ENCODE measurements around the gene RPS2. TPM values are rescaled to one million over a fixed set of nuclear protein-coding genes. Genes with fewer than 3 reads are reported as not detected.

The RPS2 gene
- total RNA-seq, 1 donor from 2014 or later = 2,011 TPM

DNA sequence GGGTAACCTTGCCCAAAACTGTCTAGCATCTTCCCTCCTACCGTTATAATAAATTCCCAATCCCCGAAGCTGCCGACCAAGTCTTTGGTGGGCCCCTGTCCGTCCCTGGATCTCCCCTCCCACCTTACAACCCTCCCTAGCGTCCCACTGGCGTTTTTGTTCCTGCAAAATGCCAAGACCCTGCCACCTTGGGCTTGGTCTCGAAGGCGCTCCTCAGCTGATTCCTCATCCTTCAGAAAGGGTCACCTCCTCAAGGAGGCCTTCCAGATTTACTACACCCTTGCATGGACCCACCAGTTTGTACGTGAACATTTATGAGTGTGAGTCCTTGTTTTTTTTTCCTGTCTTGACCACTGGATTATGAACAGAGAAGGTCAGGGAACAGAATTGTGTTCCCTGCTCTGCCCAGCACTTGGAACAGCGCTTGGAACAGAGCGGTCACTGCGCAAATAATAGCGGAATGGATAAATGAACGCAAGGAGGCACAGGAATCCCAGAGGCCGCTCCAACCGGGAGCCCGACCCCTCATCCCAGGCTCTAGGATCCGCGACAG lies 18.4 kb upstream of the RPS2 start:
- DNase-seq (ENCODE audit: low read depth in 2 of 2) = no peak

DNA sequence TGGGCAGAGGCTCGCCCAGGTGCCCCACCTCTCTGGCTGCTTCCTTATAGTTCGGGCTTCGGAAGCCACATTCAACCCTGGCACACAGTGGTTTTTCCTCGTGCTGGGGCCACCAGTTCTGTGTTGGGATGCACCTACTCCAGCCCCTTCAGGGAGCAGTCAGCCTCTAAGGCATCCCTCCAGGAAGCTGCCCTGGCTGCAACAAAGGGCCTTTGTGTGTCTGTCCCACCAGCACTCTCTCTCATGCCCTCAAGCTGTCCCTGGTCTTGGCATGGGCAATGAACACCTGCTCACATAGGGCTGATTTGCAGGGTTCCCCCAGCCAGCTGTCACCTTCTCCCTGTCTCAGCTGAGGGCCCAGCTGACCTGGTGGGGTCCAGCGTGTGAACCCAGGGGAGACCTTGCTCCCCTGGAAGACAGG lies 17.4 kb upstream of the RPS2 start:
- DNase-seq (ENCODE audit: low read depth in 2 of 2) = no peak

DNA sequence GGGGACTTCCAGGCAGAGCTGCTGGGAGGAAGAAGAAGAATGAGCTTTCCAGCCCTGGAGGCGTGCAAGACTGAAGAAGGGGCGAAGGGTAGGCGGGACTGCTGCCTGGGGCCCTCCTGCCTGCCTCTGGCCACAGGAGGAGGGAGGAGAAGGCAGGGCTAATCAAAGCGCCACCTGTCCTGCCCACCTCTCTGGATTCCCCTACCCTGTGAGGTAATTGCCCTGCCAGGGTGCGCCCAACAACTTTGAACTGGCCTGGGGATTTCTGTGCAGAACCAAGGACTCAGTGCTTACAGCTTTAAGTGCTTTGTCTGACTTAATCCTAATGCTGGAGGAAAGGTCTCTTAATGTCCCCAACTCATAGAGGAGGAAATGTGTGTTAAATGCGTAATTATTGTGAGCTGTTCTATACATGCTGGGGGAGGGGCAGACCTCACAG lies 16.8 kb upstream of the RPS2 start, which contains the start of gene NOXO1:
TSS of gene NOXO1 (minus strand) at position 72 of the 439 bp plus-strand sequence. CDS start 290 bp downstream, outside the sequence.
- DNase-seq (ENCODE audit: low read depth in 2 of 2) = no peak

DNA sequence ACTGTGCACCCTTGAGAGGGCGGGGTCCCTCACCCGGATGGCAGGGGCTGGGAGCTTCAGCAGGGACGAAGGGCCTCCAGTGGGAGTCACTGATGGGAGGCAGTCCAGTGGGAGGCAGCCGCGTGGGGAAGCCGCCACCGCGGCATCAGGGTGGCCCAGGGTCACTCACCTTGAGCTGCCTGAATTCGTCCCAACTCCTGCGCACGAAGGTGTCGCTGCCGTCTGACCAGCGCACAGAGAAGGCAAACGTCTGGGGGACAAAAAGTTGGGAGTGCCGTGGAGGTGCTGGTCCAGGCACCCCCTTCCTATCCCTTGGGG lies 16.1 kb upstream of the RPS2 start:
- DNase-seq (ENCODE audit: low read depth in 2 of 2) = no peak

DNA sequence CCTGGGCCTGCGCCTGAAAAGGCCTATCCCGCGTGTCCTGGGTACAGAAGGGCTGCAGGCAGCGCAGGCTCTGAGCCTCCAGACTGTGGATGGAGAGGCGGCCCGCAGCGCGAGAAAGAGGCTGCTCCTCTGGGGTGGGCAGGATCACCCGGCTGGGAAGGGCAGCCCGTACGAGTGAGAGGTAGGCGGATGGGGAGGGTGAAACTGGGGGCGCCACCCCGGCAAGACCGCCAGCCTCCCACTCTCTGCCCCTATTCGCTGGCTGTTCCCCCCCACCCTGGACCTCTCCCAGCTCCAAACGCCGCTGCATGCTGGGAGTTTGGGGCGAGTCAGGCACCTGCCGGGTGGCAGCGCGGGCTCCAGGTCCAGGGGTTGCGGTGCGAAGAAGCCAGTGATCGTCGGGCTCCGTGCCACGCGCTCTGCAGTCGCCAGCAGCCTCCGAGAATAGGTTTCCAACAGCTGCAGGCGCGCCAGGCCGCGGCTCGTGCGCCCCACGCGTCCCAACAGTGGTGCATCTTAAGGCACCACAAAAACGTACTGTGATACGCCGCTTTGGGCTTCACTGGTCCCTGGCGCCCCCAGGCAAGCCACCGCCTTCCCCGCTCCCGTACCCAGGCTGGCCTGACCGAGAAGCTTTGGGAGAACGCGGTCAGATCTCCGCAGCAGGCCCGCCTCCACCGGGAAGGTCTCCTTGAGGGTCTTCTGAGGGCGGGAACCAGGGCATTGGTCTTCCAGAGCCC lies 15.6 kb upstream of the RPS2 start:
- no peak for DNase-seq (ENCODE audit: low read depth in 2 of 2)

DNA sequence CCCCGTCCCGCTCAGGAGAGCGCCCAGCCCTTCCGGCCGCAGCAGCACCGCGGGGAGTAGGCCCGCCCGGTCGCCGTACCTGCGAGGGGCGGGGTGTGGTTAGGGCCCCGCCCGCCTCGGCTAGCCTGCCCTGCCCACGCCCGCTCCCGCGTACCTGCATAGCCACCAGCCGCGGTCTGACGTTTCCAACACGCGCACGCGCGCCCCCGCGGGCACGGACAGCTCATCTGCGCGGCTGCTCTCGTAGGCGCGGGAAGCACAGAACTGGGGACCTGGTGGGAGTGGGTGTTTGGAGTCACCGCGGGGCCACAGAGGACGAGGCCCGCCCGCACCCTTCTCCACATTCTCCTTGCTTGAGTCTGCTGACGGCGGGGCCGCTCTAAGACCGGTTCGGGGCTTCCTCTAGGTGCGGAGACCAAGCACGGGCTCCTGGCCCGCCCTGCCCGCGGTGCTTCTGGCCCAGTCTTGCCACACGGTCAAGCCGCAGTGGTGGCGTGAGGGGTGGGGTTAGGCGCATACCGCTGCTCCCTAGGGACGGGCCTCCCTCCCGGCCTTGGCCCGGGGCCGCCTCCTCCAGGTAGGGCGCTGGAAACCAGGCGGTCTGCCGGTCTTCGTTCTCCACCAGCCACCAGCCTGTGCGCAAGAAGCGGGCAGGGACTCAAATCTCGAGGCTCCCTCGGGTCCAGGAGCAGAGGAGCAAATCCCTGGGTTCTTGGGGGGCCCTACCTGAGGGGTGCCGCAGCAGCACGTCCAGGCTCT lies 14.8 kb upstream of the RPS2 start:
- DNase-seq (ENCODE audit: low read depth in 2 of 2) = no peak

DNA sequence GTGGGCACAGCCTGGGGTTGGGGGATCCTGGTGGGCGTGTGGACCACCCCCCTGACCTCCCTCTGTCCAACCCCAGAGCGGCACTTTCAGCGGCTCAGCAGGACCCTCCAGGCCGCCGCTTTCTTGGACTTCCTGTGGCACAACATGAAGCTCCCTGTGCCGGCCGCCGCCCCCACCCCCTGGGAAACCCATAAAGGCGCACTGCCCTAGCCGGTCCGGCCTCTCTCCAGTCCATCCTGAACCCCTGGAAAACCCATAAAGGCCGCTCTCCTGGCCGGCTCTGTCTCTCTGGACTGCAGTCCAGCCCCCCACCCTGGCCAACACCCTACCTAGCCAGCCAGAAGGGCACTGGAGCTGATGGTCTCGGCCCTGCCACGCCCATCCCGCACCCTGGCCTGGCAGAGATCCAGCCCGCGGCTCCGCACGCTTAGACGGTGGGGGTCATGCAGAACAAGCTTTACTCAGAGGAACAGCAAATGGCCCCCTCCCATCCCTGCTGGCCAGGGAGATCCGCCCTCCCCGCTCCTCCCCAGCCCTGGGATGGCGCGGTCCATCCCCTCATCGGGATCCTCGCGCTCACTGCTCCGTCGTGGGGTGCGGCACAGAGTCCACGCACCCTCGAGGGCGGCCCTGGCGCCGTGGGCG lies 14.0 kb upstream of the RPS2 start:
- no peak for DNase-seq (ENCODE audit: low read depth in 2 of 2)

DNA sequence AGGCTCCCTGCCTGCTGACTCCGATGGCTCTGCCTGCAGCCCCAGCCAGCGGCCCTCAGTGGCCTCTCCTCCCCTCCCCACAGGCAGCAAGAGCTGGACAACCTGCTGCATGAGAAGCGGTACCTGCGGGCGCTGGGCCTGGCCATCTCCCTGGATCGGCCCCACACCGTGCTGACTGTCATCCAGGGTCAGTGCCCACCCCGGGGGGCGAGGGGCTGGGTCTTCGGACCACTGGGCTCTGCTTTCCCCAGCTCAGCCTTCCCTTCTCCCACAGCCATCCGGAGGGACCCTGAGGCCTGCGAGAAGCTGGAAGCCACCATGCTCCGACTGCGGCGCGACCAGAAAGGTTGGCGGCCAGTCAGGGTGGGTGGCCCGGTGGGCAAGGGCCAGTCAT lies 13.2 kb upstream of the RPS2 start:
- DNase-seq (ENCODE audit: low read depth in 2 of 2) = no peak

DNA sequence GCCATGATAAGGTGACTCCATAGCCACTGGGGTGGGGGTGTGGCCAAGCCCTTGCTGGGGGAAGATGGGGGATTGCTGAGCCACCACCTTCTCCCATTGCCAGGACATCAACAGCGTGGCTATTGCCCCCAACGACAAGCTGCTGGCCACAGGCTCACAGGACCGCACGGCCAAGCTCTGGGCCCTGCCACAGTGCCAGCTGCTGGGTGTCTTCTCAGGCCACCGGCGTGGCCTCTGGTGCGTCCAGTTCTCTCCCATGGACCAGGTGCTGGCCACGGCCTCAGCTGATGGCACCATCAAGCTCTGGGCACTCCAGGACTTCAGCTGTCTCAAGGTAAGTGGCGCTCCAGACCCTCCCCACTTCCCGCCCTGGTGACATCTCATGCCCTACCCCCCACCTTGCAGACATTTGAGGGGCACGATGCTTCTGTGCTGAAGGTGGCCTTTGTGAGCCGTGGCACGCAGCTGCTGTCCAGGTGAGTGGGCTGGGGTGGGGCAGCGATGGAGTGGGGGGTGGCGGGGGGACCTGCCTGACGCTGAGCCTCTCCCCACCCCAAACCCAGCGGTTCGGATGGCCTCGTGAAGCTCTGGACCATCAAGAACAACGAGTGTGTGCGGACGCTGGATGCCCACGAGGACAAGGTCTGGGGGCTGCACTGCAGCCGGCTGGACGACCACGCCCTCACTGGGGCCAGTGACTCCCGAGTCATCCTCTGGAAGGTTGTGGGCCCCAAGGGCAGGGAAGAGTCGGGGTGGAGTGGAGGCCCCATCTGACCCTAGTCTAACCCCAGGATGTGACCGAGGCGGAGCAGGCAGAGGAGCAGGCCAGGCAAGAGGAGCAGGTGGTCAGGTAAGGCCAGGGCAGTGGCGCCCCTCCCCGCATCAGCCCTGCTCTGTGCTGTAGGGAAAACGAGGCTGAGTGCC lies 12.6 kb upstream of the RPS2 start:
- DNase-seq (ENCODE audit: low read depth in 2 of 2) = no peak

DNA sequence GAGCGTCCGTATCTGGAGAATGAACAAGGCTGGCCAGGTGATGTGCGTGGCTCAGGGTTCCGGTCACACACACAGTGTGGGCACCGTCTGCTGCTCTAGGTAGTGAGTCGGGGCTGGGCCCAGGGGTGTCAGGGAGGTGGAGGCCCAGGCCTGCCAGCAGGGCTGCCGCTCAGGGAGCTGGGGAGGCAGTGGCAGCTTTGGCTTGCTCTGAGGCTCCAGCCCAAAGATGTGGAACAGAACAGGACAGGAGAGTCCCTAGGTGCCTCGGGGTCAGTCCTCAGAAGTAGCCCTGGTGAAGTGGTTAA lies 11.5 kb upstream of the RPS2 start:
- DNase-seq (ENCODE audit: low read depth in 2 of 2) = no peak

DNA sequence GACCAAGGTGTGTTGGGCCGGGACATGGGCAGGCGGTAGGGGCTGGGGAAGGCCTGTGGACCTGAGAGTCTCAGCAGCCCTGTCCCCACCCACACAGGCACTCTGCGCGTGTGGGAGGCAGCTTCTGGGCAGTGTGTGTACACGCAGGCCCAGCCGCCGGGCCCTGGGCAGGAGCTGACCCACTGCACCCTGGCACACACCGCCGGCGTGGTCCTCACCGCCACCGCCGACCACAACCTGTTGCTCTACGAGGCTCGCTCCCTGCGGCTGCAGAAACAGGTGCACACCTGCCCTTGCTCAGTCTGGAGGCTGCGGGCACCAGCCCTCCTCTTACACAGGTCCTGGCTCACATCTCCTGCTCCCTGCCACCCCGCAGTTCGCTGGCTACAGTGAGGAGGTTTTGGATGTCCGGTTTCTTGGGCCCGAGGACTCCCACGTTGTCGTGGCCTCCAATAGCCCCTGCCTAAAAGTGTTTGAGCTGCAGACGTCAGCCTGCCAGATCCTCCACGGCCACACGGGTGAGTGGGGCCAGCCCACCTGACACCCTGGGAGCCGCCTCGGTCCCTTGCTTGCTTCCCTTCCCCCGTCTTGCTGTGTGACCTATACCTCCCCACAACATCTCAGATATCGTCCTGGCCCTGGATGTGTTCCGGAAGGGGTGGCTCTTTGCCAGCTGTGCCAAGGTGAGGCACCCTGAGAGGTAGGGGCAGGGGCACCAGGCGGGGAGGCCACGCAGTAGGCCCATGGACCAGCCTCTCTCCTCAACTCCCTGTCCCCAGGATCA lies 11.0 kb upstream of the RPS2 start:
- DNase-seq (ENCODE audit: low read depth in 2 of 2) = no peak

DNA sequence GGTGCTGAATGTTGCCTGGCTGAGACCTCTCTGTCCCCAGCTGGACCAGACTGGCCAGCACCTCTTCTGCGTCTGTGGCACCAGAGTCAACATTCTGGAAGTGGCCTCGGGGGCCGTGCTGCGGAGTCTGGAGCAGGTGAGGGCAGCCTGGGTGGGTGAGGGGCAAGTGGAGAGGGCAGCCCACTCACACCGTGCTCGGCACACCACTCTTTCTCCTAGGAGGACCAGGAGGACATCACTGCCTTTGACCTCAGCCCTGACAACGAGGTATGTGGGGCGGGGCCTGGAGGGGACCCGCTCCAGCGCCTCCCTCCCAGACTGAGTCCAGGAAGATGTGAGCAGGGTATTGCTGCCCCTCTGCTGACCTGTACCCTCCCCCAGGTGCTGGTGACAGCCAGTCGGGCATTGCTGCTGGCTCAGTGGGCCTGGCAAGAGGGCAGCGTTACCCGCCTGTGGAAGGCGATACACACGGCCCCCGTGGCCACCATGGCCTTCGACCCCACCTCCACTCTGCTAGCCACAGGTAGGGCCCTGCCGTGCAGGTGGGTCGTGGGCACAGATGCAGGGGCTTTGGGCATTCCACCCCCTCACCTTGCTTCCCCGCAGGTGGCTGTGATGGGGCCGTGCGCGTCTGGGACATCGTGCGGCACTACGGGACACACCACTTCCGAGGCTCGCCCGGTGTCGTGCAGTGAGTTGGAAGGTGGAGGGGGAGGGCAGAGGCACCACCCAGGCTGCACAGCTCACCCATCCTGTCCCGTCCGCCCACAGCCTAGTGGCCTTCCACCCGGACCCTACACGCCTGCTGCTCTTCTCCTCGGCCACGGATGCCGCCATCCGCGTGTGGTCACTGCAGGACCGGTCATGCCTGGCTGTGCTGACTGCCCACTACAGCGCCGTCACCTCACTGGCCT lies 9.8 kb upstream of the RPS2 start:
- no peak for DNase-seq (ENCODE audit: low read depth in 2 of 2)

DNA sequence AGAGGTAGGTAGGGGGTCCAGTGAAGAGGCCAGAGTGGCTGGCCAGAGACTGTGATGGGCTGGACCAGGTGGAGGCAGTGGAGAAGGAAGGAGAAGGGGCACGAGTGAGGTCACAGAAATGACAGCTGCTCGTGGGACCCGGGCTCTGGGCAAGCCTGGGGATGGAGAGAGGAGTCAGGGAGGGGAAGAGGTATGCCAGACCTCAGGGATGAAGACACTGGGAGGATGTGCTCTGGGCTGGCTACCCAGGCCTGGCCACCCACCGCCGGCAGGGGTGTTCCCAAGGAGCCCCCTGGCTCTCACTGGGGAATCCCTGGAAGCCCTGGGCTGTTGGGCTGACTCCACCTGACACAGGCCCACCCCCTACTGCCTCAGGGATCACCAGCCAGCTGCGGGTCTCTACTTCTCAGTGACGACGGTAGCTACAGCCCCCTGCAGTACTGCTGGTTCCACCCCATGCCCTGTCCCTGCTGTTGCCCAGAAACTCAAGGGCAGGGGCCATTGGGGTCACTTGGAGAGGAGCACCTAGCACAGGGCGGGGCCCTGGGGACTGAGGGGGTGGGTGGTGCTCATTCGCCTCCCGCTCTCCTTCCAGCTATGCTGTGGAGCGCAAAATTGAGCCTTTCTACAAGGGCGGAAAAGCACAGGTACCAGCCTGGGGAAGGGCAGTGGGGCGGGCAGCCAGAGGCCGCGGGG lies 9.0 kb upstream of the RPS2 start:
- no peak for DNase-seq (ENCODE audit: low read depth in 2 of 2)

DNA sequence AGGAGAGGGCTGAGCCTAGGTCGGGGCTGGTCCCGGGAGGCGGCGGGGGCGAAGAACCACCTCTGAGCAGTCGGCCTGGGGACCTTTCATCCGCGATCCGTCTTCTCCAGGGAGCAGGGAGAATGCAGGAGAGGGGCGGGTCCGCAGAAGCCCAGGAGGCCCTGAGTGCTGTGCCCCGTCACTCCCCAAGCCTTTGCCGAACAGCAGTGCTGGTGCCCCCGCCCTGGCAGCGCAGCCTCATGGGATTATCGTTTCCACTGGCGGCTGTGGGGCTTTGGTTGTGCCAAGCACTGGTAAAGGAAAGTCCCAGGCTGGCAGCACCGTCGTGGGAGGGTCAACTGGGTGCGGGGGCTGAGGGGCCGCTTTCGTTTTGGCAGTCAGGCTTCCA lies 7.9 kb upstream of the RPS2 start:
- DNase-seq (ENCODE audit: low read depth in 2 of 2) = peak in 1 of 2 donors; percentile 27

DNA sequence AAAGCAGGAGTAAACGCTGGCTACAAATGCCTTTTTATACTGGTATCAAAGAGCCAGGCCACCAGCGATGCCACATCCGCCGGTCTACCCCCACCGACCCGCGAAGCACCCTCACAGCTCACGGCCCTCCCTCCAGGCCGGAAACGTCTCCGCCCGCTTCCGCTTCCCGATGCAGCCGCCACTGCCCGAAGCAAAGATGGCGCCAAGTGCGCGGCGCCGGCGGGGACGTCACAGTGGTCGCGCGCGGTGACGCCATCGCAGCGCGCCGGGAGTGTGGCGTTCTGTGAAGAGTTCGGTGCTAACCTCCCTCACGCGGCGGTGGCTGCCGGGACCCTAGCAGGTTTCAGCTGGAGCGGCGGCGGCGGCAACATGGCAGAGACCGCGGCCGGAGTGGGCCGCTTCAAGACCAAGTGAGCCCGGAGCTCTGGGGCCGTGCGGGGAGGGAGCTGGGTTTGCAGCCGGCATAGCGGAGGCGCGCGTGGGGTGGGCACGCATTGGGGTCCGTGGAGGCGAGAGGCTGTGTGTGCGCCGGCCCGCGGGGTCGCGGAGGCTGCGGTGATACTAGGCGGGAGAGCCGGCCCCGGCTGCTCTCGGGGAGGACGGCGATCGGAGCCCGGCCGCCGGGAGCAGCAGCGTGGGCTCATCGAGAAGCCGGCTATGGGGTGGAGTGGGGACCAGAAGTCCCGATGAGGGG lies 7.3 kb upstream of the RPS2 start, which contains the start of gene TBL3:
TSS of gene TBL3 (plus strand) at position 258 of the 694 bp plus-strand sequence. CDS start at position 370, 112 bp downstream.
- peak; percentile 96 to 97 for DNase-seq (ENCODE audit: low read depth in 2 of 2)

DNA sequence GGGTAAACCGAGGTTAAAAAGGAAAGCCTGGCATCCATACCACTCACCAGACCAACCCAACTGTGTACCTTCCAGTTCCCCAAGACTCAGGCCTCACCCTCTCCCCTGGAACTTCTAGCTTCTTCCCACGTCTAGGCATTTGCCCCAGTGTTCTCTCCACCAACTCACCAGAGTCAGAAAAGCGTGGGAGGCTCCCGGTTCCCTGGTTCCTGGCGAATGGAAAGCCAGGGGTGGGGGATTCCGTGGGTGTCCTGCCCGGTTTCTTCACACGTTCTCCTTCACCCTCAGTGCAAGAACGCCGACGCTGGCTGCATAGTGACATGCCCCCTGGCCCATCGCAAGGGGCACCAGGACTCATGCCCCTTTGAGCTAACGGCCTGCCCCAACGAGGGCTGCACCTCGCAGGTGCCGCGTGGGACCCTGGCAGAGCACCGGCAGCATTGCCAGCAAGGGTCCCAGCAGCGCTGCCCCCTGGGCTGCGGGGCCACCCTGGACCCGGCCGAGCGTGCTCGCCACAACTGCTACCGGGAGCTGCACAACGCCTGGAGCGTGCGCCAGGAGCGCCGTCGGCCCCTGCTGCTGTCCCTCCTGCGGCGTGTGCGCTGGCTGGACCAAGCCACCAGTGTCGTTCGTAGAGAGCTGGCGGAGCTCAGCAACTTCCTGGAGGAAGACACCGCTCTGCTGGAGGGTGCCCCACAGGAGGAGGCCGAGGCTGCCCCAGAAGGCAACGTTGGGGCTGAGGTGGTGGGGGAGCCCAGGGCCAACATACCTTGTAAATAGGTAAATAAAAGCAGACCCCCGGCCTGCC lies 3.7 kb upstream of the RPS2 start:
- DNase-seq (ENCODE audit: low read depth in 2 of 2) = no peak

DNA sequence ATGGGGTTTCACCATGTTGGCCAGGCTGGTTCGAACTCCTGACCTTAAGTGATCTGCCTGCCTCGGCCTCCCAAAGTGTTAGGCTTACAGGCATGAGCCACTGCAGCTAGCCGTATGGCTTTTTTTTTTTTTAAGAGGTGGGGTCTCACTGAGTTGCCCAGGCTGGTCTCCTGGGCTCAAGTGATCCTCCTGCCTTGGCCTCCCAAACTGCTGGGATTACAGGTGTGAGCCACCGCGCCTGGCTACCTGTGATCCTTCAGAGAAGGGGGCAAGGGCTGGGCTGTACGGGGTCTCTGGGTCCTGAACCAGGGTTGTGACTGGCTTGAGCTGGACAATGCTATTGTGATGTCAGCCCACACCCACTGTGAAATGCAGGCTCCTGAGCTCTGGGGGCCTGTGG lies 1.8 kb upstream of the RPS2 start, which contains the start of gene RNF151:
TSS of gene RNF151 (plus strand) at position 397 of the 400 bp plus-strand sequence. CDS start 26 bp downstream, outside the sequence.
- no peak for DNase-seq (ENCODE audit: low read depth in 2 of 2)
